SK-N-SH (cell line): ENCODE measurements around the gene TEK. TPM values are rescaled to one million over a fixed set of nuclear protein-coding genes. Genes with fewer than 3 reads are reported as not detected.

ENCODE experiments used
- CTCF ChIA-PET: fragments of 300-600, 350-600 bp; formaldehyde crosslinking; extraction: SDS; loops from one replicate; lab custom pipeline; 2021; lab: Yijun Ruan, JAX
- POLR2A ChIA-PET: fragments of 350-600 bp; sonication (Branson Sonifier 250); formaldehyde crosslinking; extraction: SDS; loops from one replicate; lab custom pipeline; 2020; ENCODE audit warnings: antibody characterized with exemption, inconsistent platforms; lab: Yijun Ruan, JAX
- DNase-seq: peaks from one replicate; pipeline ENCODE4 v3.0.0; 2012
- H2AFZ ChIP-seq: fragments of 200-600 bp; sonication (generic); 2 replicates; pipeline ENCODE4 v1.8.1; 2016; ENCODE audit warnings: antibody characterized with exemption, mild to moderate bottlenecking, low read depth
- H3F3A ChIP-seq: fragments of 200-600 bp; sonication (generic); replicated peaks from 2 replicates; pipeline ENCODE3; 2016; ENCODE audit warnings: antibody characterized with exemption, mild to moderate bottlenecking; ENCODE audit not compliant: insufficient read depth
- H3K27ac ChIP-seq, 2 experiments: fragments of 200-500 bp in 1 of 2; fragments of 200-600 bp in 1 of 2; sonication (Bioruptor generic) in 1 of 2; sonication (generic), shearing (Covaris generic) in 1 of 2; 2 replicates each; pipeline versions ENCODE4 v1.5.1 to v1.6.1; 2014 to 2016; ENCODE audit warnings: low read depth in 2 of 2, inconsistent platforms in 1 of 2, low read length in 1 of 2, mild to moderate bottlenecking in 1 of 2, mixed read lengths in 1 of 2
- H3K27me3 ChIP-seq: fragments of 200-600 bp; sonication (generic), shearing (Covaris generic); 2 replicates; pipeline ENCODE4 v1.6.1; 2016; ENCODE audit warnings: mixed run types; ENCODE audit not compliant: insufficient read depth
- H3K36me3 ChIP-seq, 2 experiments: fragments of 200-500 bp in 1 of 2; fragments of 200-600 bp in 1 of 2; sonication (Bioruptor generic) in 1 of 2; sonication (generic) in 1 of 2; replicated peaks in 1 of 2; 2 replicates each; pipeline versions ENCODE3 to v1.5.1; 2014 to 2016; ENCODE audit warnings: low read length in 1 of 2, mild to moderate bottlenecking in 1 of 2; ENCODE audit not compliant: insufficient read depth in 2 of 2, control insufficient read depth in 1 of 2
- H3K4me1 ChIP-seq, 2 experiments: fragments of 200-500 bp in 1 of 2; fragments of 200-600 bp in 1 of 2; sonication (Bioruptor generic) in 1 of 2; sonication (generic), shearing (Covaris generic) in 1 of 2; 2 replicates each; pipeline versions ENCODE4 v1.5.1 to v1.6.1; 2014 to 2016; ENCODE audit warnings: low read depth in 1 of 2, low read length in 1 of 2, mixed run types in 1 of 2; ENCODE audit not compliant: insufficient read depth in 2 of 2, control insufficient read depth in 1 of 2
- H3K4me2 ChIP-seq: fragments of 200-600 bp; sonication (generic), shearing (Covaris generic); 2 replicates; pipeline ENCODE4 v1.6.1; 2017; ENCODE audit warnings: mixed run types
- H3K4me3 ChIP-seq, 2 experiments: fragments of 200-500 bp in 1 of 2; fragments of 200-600 bp in 1 of 2; sonication (Bioruptor generic) in 1 of 2; sonication (generic), shearing (Covaris generic) in 1 of 2; 2 replicates each; pipeline versions ENCODE4 v1.5.1 to v1.8.1; 2014 to 2016; ENCODE audit warnings: low read depth in 2 of 2, inconsistent platforms in 1 of 2, low read length in 1 of 2, mild to moderate bottlenecking in 1 of 2, mixed read lengths in 1 of 2, moderate library complexity in 1 of 2
- H3K79me2 ChIP-seq: fragments of 200-600 bp; sonication (generic); 2 replicates; pipeline ENCODE4 v1.8.1; 2017; ENCODE audit warnings: mild to moderate bottlenecking; ENCODE audit not compliant: insufficient read depth
- H3K9ac ChIP-seq: fragments of 200-600 bp; sonication (generic); 2 replicates; pipeline ENCODE4 v1.6.1; 2017; ENCODE audit warnings: mixed run types
- H3K9me2 ChIP-seq: fragments of 200-600 bp; sonication (generic); 2 replicates; pipeline ENCODE4 v1.6.1; 2017; ENCODE audit warnings: mixed run types
- H3K9me3 ChIP-seq: fragments of 200-600 bp; sonication (generic); 2 replicates; pipeline ENCODE4 v1.6.1; 2017; ENCODE audit warnings: mixed run types, mild to moderate bottlenecking, moderate library complexity
- H4K20me1 ChIP-seq: fragments of 200-600 bp; sonication (generic); 2 replicates; pipeline ENCODE4 v1.6.1; 2017; ENCODE audit warnings: mild to moderate bottlenecking, mixed run types; ENCODE audit not compliant: insufficient read depth
- ELF1 ChIP-seq: IDR thresholded peaks from 2 replicates; pipeline ENCODE4 v1.4.0; 2012
- GABPA ChIP-seq: IDR thresholded peaks from 2 replicates; pipeline ENCODE4 v1.4.0; 2012; ENCODE audit warnings: low read depth, mild to moderate bottlenecking
- GATA2 ChIP-seq: sonication (generic); formaldehyde crosslinking; IDR thresholded peaks from 2 replicates; pipeline ENCODE4 v1.5.0; 2020; ENCODE audit warnings: mild to moderate bottlenecking, missing genetic modification reagents
- MXI1 ChIP-seq: IDR thresholded peaks from 2 replicates; pipeline ENCODE4 v1.6.1; 2012; ENCODE audit warnings: mild to moderate bottlenecking, low read depth, low read length, improper control_type of control experiment
- NFIC ChIP-seq: IDR thresholded peaks from 2 replicates; pipeline ENCODE4 v1.4.0; 2012; ENCODE audit warnings: borderline replicate concordance
- RAD21 ChIP-seq: IDR thresholded peaks from 2 replicates; pipeline ENCODE4 v1.6.1; 2012; ENCODE audit warnings: mild to moderate bottlenecking, low read length
- RCOR1 ChIP-seq: fragments of 150-350 bp; IDR thresholded peaks from 2 replicates; pipeline ENCODE4 v1.6.1; 2017; ENCODE audit warnings: antibody characterized with exemption, low read length
- RXRA ChIP-seq: IDR thresholded peaks from 2 replicates; pipeline ENCODE4 v1.4.0; 2012; ENCODE audit warnings: low read depth, mild to moderate bottlenecking, borderline replicate concordance
- TEAD4 ChIP-seq: IDR thresholded peaks from 2 replicates; pipeline ENCODE4 v1.4.0; 2012; ENCODE audit warnings: mild to moderate bottlenecking, borderline replicate concordance; ENCODE audit not compliant: insufficient read depth
- WGBS: methylation state at CpG from one replicate; pipeline ENCODE4 v1.1.6; 2017; ENCODE audit warnings: low lambda C conversion rate; 5-methylcytosine and 5-hydroxymethylcytosine counted together
- polyA plus RNA-seq, 3 experiments: library from polyadenylated mRNA; depleted of rRNA; stranded (reverse); fragments of >200 nt; gene quantifications; 2 replicates each; pipeline ENCODE4 v1.2.3, GENCODE V29; 2012
- TF ChIP-seq, protein P1 (sequence below): IDR thresholded peaks from 2 replicates; pipeline ENCODE4; 2012
- TF ChIP-seq, protein P2 (sequence below): fragments of 150-350 bp; IDR thresholded peaks from 2 replicates; pipeline ENCODE4 v1.6.1; 2016; ENCODE audit warnings: mild to moderate bottlenecking, low read depth, low read length
- TF ChIP-seq, protein P3 (sequence below): IDR thresholded peaks from 2 replicates; pipeline ENCODE4 v1.4.0; 2012; ENCODE audit warnings: low read depth
- TF ChIP-seq, protein P4 (sequence below): IDR thresholded peaks from 2 replicates; pipeline ENCODE4 v1.4.0; 2012; ENCODE audit warnings: low read depth, borderline replicate concordance

TEK gene
- polyA plus RNA-seq, 1 of the 3 experiments (the other 2 are of a cell fraction) = 0.03 TPM

DNA sequence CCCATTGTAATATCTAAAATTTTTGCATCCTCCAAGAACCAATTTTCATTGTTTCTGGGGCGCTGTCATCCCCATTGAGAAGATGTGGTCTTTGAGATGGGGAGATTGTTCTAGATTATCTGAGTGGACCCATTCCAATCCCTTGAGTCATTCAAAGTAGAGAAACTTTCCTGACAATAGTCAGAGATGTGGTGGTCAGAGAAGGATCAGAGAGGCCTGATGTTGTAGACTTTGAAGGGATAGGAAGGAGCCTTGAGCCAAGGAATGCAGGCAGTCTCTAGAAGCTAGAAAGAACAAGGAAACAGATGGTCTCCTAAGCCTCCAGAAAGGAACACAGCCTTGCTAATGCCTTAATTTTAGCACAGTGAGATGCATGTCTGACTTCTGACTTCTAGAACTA, 80.4 kb downstream of the TEK start (continued):
- TF ChIP-seq, protein P1, sequence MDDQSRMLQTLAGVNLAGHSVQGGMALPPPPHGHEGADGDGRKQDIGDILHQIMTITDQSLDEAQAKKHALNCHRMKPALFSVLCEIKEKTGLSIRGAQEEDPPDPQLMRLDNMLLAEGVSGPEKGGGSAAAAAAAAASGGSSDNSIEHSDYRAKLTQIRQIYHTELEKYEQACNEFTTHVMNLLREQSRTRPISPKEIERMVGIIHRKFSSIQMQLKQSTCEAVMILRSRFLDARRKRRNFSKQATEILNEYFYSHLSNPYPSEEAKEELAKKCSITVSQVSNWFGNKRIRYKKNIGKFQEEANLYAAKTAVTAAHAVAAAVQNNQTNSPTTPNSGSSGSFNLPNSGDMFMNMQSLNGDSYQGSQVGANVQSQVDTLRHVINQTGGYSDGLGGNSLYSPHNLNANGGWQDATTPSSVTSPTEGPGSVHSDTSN = no peak
- TF ChIP-seq RAD21 (no peak), GABPA (no peak)
- TF ChIP-seq, all 33 proteins: peak for 0

DNA sequence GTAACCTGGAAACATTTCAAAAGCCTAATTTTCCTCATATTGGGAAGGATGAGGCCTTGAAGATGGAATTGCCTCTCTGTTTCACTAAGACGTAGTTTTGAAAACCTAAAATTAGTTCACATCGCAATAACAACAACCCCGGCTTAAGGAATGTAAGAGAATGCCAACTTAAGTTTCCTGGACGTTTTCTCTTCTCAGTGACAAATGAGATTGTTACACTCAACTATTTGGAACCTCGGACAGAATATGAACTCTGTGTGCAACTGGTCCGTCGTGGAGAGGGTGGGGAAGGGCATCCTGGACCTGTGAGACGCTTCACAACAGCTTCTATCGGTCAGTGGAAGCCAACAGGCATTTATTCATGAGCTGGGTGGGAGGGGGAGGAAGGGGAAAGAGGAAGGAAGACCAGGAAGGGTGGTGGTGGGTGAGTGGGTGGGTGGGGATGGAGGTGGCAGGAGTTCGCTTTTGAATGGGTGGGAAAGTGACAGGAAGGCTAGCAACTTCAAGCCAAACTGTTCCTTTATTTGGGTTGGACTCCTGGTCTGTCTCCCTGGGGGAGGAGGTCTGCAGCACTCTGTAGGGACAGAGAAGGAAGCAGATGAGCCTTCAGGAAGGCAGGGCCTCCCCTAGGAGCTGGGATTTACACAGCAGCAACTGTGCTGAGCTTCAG, 83.4 kb downstream of the TEK start:
- DNase-seq = no peak

DNA sequence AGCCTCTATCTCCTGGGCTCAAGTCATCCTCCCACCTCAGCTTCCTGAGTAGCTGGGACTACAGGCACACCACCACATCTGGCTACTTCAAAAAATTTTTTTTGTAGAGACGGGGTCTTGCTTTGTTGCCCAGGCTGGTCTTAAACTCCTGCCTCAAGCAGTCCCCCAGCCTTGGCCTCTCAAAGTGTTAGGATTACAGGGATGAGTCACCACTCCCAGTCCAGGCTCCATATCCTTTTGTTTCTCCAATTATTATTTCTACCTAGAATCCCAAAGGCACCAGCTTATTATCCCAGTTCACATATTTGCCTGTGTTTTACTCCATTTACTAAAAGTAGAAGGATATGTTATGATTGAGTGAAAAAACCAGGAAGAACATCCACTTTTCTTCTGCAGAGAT, 84.9 kb downstream of the TEK start:
- Histone ChIP-seq H3K27me3 (no peaks in the 10 kb centered on the region), H3K9me2 (no peaks in the 10 kb centered on the region), H3K36me3 (no peaks in the 10 kb centered on the region), H2AFZ (peak overlapping the region; percentile 66; the same call in 1 of the 2 replicates), H3K9me3 (no peaks in the 10 kb centered on the region), H3K9ac (no peak overlapping the region), H3F3A (peaks cover 16% of the 10 kb centered on the region), H3K4me1 (no peaks in the 10 kb centered on the region; a peak in 1 of 4 replicates), H4K20me1 (no peaks in the 10 kb centered on the region), H3K79me2 (no peaks in the 10 kb centered on the region), H3K4me2 (0 out of 2 replicates have a peak overlapping the region, but pooled peaks have one; percentile 49), H3K4me3 (no peak overlapping the region), H3K27ac (peak overlapping the region in 1 of 2 experiments; percentile 80; a peak in 2 of 4 replicates)
- ChIA-PET POLR2A (no interaction called here), CTCF (no interaction called here)
- TF ChIP-seq TEAD4 (no peak), RXRA (no peak)
- TF ChIP-seq, protein P2, sequence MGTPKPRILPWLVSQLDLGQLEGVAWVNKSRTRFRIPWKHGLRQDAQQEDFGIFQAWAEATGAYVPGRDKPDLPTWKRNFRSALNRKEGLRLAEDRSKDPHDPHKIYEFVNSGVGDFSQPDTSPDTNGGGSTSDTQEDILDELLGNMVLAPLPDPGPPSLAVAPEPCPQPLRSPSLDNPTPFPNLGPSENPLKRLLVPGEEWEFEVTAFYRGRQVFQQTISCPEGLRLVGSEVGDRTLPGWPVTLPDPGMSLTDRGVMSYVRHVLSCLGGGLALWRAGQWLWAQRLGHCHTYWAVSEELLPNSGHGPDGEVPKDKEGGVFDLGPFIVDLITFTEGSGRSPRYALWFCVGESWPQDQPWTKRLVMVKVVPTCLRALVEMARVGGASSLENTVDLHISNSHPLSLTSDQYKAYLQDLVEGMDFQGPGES = no peak
- DNase-seq = no peak
- 82% methylated on average over 1 of the region's 1 CpG for WGBS

More for the DNA sequence above, 83.4 kb downstream of the TEK start:
- Histone ChIP-seq H3K27me3 (no peaks in the 10 kb centered on the region), H3K79me2 (no peaks in the 10 kb centered on the region), H3K27ac (peak overlapping the region in 1 of 2 experiments; percentile 39; a peak in 1 of 4 replicates), H3K9ac (no peak overlapping the region), H2AFZ (no peak overlapping the region), H3F3A (peaks cover 16% of the 10 kb centered on the region), H3K4me2 (no peak overlapping the region), H3K9me2 (no peaks in the 10 kb centered on the region), H3K36me3 (no peaks in the 10 kb centered on the region), H3K9me3 (no peaks in the 10 kb centered on the region), H3K4me3 (no peak overlapping the region), H3K4me1 (no peaks in the 10 kb centered on the region; a peak in 1 of 4 replicates), H4K20me1 (no peaks in the 10 kb centered on the region)
- WGBS = 73% methylated on average over 10 of the region's 10 CpGs
- TF ChIP-seq RCOR1 (no peak), NFIC (no peak), MXI1 (no peak), GABPA (no peak), GATA2 (CRISPR knock-in tag) (no peak), ELF1 (no peak)
- TF ChIP-seq, protein P3, sequence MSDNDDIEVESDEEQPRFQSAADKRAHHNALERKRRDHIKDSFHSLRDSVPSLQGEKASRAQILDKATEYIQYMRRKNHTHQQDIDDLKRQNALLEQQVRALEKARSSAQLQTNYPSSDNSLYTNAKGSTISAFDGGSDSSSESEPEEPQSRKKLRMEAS = no peak
- TF ChIP-seq, protein P4, sequence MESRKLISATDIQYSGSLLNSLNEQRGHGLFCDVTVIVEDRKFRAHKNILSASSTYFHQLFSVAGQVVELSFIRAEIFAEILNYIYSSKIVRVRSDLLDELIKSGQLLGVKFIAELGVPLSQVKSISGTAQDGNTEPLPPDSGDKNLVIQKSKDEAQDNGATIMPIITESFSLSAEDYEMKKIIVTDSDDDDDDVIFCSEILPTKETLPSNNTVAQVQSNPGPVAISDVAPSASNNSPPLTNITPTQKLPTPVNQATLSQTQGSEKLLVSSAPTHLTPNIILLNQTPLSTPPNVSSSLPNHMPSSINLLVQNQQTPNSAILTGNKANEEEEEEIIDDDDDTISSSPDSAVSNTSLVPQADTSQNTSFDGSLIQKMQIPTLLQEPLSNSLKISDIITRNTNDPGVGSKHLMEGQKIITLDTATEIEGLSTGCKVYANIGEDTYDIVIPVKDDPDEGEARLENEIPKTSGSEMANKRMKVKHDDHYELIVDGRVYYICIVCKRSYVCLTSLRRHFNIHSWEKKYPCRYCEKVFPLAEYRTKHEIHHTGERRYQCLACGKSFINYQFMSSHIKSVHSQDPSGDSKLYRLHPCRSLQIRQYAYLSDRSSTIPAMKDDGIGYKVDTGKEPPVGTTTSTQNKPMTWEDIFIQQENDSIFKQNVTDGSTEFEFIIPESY = no peak
- ChIA-PET CTCF (no interaction called here), POLR2A (no interaction called here)
